ENCODE data around the gene PGD. TPM values are rescaled to one million over a fixed set of nuclear protein-coding genes. Genes with fewer than 3 reads are reported as not detected.

PGD gene
- total and polyA plus RNA-seq, 2 of the 13 experiments (the other 11 are each of a cell fraction or from before 2014, with no cell fraction given) = 64.8 to 210 TPM

GRCh38 chr1:10398734-10399443 is at the start of gene PGD (continued):
- TF ChIP-seq MLXIP (CRISPR knock-in tag; IDR thresholded peaks at IDR 0.05; ENCODE audit: borderline replicate concordance) (0 out of 2 replicates have a peak, but pooled peaks have one; percentile 50), SUZ12 (IDR thresholded peaks at IDR 0.05; ENCODE audit: low read depth, low read length) (no peak), HNF4G (IDR thresholded peaks at IDR 0.05; ENCODE audit: borderline replicate concordance, low read depth, low read length) (no peak), HNF4G (CRISPR knock-in tag; IDR thresholded peaks at IDR 0.05; ENCODE audit: borderline replicate concordance, low read depth) (no peak), SOX13 (IDR thresholded peaks at IDR 0.05) (0 out of 2 replicates have a peak, but pooled peaks have one; percentile 27), SOX13 (CRISPR knock-in tag; conservative IDR thresholded peaks at IDR 0.05 in 1 of 2, IDR thresholded peaks at IDR 0.05 in 1 of 2) (no peak; a peak in 1 of 4 replicates), ZNF710 (CRISPR knock-in tag; IDR thresholded peaks at IDR 0.05; ENCODE audit: borderline replicate concordance) (peak; percentile 46; the same call in 1 of the 2 replicates), ZNF24 (IDR thresholded peaks at IDR 0.05) (no peak), MTF1 (CRISPR knock-in tag; IDR thresholded peaks at IDR 0.05) (peak; percentile 28), ZNF629 (CRISPR knock-in tag; conservative IDR thresholded peaks at IDR 0.05) (no peak), TMF1 (CRISPR knock-in tag; IDR thresholded peaks at IDR 0.05; ENCODE audit: low read depth) (peak; percentile 77; the same call in 1 of the 2 replicates), HMGXB3 (CRISPR knock-in tag; IDR thresholded peaks at IDR 0.05; ENCODE audit: borderline replicate concordance) (peak; percentile 74; the same call in 1 of the 2 replicates), CENPT (CRISPR knock-in tag; IDR thresholded peaks at IDR 0.05; ENCODE audit: low read depth) (no peak; the same call in 1 of the 2 replicates), POGK (CRISPR knock-in tag; conservative IDR thresholded peaks at IDR 0.05) (peak; percentile 84), JUNB (CRISPR knock-in tag; IDR thresholded peaks at IDR 0.05; ENCODE audit: borderline replicate concordance) (no peak), TBP (CRISPR knock-in tag; IDR thresholded peaks at IDR 0.05) (no peak), GATA4 (IDR thresholded peaks at IDR 0.05; ENCODE audit: borderline replicate concordance, low read depth) (no peak; the same call in none of the 2 replicates), ZSCAN9 (CRISPR knock-in tag; IDR thresholded peaks at IDR 0.05; ENCODE audit: borderline replicate concordance) (no peak; the same call in 1 of the 2 replicates)
